Measurements from ENCODE around the gene UBFD1. TPM values are rescaled to one million over a fixed set of nuclear protein-coding genes. Genes with fewer than 3 reads are reported as not detected.
"Not testable (repeated sequence)": the region's sequence is repeated elsewhere in the genome, so short reads cannot be mapped to it uniquely, and the experiment has no call there.

UBFD1 gene
- total and polyA plus RNA-seq, 4 donors: 8.5 to 61.4 (median 31.4) TPM

DNA sequence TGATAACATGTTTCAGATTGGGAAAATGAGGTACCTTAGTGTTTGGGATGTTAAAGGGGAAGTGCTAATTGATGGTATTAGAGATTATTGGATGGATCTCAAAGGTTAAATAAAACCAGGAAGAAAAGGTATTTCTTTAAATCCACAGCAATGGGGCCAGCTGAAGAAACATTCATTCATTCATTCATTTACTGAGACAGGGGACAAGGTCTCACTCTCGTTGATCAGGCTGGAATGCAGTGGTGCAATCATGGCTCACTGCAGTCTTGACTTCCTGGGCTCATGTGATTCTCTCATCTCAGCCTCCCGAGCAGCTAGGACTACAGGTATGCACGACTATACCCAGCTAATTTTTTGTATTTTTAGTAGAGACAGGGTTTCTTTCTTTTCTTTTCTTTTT is 20.1 kb upstream of the UBFD1 start:
- no peaks in the 10 kb centered on the region for H3K4me1 ChIP-seq (ENCODE audit: control insufficient read depth in 5 of 5, insufficient read depth in 5 of 5, low read length in 5 of 5)
- peaks cover 0 to 3% (median 0%) of the 10 kb centered on the region in 4 donors for H3K9me3 ChIP-seq (ENCODE audit: control insufficient read depth in 4 of 4, insufficient read depth in 3 of 4, low read length in 3 of 4)
- no peak overlapping the region for H3K4me3 ChIP-seq
- peaks cover 10 to 30% (median 23%) of the 10 kb centered on the region in 4 donors for H3K36me3 ChIP-seq (ENCODE audit: control insufficient read depth in 4 of 4, insufficient read depth in 4 of 4, low read length in 4 of 4)
- ATAC-seq (ENCODE audit: insufficient read depth, low FRiP score): no peak
- H3K27ac ChIP-seq (ENCODE audit: low read depth in 1 of 2, low read length in 1 of 2): no peak overlapping the region
- TF ChIP-seq, protein P1, sequence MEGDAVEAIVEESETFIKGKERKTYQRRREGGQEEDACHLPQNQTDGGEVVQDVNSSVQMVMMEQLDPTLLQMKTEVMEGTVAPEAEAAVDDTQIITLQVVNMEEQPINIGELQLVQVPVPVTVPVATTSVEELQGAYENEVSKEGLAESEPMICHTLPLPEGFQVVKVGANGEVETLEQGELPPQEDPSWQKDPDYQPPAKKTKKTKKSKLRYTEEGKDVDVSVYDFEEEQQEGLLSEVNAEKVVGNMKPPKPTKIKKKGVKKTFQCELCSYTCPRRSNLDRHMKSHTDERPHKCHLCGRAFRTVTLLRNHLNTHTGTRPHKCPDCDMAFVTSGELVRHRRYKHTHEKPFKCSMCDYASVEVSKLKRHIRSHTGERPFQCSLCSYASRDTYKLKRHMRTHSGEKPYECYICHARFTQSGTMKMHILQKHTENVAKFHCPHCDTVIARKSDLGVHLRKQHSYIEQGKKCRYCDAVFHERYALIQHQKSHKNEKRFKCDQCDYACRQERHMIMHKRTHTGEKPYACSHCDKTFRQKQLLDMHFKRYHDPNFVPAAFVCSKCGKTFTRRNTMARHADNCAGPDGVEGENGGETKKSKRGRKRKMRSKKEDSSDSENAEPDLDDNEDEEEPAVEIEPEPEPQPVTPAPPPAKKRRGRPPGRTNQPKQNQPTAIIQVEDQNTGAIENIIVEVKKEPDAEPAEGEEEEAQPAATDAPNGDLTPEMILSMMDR (IDR thresholded peaks at IDR 0.05; ENCODE audit: control extremely low read depth, extremely low read depth): no peak
- 71 to 72% methylated on average over 3 of the region's 3 CpGs for WGBS, 2 donors
- no peaks in the 10 kb centered on the region for H3K27me3 ChIP-seq (ENCODE audit: control insufficient read depth in 3 of 3, insufficient read depth in 3 of 3, low read length in 2 of 3)
- DNase-seq: no peak
- H3K9ac ChIP-seq (ENCODE audit: insufficient read depth in 1 of 2, low read length in 2 of 2): no peak overlapping the region

DNA sequence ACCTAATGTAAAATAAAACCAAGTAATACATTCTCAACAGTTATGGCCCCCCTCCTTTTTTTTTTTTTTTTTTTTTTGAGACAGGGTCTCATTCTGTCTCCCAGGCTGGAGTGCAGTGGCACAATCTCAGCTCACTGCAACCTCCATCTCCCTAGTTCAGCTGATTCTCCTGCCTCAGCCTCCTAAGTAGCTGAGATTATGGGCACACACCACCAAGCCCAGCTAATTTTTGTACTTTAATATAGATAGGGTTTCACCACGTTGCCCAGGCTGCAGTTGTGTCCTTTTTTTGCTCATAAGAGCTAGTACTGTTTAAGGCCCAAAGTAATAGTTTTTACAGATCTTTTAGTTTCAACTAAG is 18.6 kb upstream of the UBFD1 start:
- Histone ChIP-seq H3K4me1 (ENCODE audit: control insufficient read depth in 5 of 5, insufficient read depth in 5 of 5, low read length in 5 of 5) (no peaks in the 10 kb centered on the region), H3K4me3 (no peak overlapping the region), H3K27me3 (ENCODE audit: control insufficient read depth in 3 of 3, insufficient read depth in 3 of 3, low read length in 2 of 3) (no peaks in the 10 kb centered on the region), H3K36me3 (ENCODE audit: control insufficient read depth in 4 of 4, insufficient read depth in 4 of 4, low read length in 4 of 4) (peaks cover 11 to 26% (median 18%) of the 10 kb centered on the region in 4 donors), H3K27ac (ENCODE audit: low read depth in 1 of 2, low read length in 1 of 2) (no peak overlapping the region), H3K9me3 (ENCODE audit: control insufficient read depth in 4 of 4, insufficient read depth in 3 of 4, low read length in 3 of 4) (peaks cover 0 to 3% (median 0%) of the 10 kb centered on the region in 4 donors), H3K9ac (ENCODE audit: insufficient read depth in 1 of 2, low read length in 2 of 2) (no peak overlapping the region)
- TF ChIP-seq, protein P1 (IDR thresholded peaks at IDR 0.05; ENCODE audit: control extremely low read depth, extremely low read depth): no peak
- WGBS, 2 donors: 96% methylated on average over 1 of the region's 1 CpG
- ATAC-seq (ENCODE audit: insufficient read depth, low FRiP score): no peak
- no peak for DNase-seq

DNA sequence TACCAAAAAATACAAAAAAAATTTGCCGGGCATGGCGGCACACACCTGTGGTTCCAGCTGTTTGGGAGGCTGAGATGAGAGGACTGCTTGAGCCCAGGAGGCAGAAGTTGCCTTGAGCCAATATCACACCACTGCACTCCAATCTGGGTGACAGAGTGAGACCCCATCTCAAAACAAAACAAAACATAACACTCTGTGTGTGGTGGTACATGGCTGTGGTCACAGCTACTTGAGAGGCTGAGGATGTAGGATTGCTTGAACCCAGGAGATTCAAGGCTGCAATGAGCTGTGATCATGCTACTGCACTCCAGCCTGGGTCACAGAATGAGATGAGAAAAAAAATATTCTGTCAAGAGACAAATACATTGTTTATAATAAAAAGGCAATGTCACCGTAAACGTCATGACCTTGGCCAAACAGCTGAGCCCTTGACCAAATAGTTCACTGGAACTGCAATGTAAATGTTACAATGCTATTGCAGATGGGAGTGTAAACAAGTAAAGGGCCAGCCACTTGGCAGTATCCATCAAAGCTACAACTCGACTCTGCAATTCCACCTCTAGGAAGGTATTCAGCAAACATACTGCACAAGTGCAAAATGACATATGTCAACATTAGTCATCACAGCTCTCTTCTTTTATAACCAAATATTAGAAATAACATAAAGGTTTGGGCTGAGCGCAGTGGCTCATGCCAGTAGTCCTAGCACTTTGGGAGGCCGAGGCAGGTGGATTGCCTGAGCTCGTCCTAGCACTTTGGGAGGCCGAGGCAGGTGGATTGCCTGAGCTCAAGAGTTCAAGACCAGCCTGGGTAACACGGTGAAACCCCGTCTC is 17.3 kb upstream of the UBFD1 start:
- H3K27ac ChIP-seq (ENCODE audit: low read depth in 1 of 2, low read length in 1 of 2): no peak overlapping the region
- H3K9ac ChIP-seq (ENCODE audit: insufficient read depth in 1 of 2, low read length in 2 of 2): no peak overlapping the region
- H3K4me1 ChIP-seq (ENCODE audit: control insufficient read depth in 5 of 5, insufficient read depth in 5 of 5, low read length in 5 of 5): no peaks in the 10 kb centered on the region
- WGBS, 2 donors: 76 to 88% methylated on average over 11 of the region's 11 CpGs
- TF ChIP-seq, protein P1 (IDR thresholded peaks at IDR 0.05; ENCODE audit: control extremely low read depth, extremely low read depth): no peak
- no peaks in the 10 kb centered on the region for H3K27me3 ChIP-seq (ENCODE audit: control insufficient read depth in 3 of 3, insufficient read depth in 3 of 3, low read length in 2 of 3)
- H3K9me3 ChIP-seq (ENCODE audit: control insufficient read depth in 4 of 4, insufficient read depth in 3 of 4, low read length in 3 of 4): no peaks in the 10 kb centered on the region
- peaks cover 7 to 24% (median 16%) of the 10 kb centered on the region in 4 donors for H3K36me3 ChIP-seq (ENCODE audit: control insufficient read depth in 4 of 4, insufficient read depth in 4 of 4, low read length in 4 of 4)
- peak in 1 of 3 donors; percentile 21 for DNase-seq
- ATAC-seq (ENCODE audit: insufficient read depth, low FRiP score): peak; percentile 55
- H3K4me3 ChIP-seq: no peak overlapping the region

DNA sequence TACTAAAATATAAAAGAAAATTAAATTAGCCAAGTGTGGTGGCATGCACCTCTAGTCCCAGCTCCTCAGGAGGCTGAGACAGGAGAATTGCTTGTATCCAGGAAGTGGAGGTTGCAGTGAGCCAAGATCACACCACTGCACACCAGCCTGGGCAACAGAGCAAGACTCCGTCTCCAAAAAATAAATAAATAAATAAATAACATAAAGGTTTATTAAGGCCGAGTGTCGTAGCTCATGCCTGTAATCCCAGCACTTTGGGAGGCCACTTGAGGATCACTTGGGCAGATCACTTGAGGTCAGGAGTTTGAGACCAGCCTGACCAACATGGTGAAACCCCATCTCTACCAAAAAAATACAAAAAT is 16.7 kb upstream of the UBFD1 start:
- not testable (repeated sequence) for H3K9me3 ChIP-seq (ENCODE audit: control insufficient read depth in 4 of 4, insufficient read depth in 3 of 4, low read length in 3 of 4); H3K27ac ChIP-seq (ENCODE audit: low read depth in 1 of 2, low read length in 1 of 2); ATAC-seq (ENCODE audit: insufficient read depth, low FRiP score); H3K4me1 ChIP-seq (ENCODE audit: control insufficient read depth in 5 of 5, insufficient read depth in 5 of 5, low read length in 5 of 5); H3K4me3 ChIP-seq; H3K27me3 ChIP-seq (ENCODE audit: control insufficient read depth in 3 of 3, insufficient read depth in 3 of 3, low read length in 2 of 3); H3K9ac ChIP-seq (ENCODE audit: insufficient read depth in 1 of 2, low read length in 2 of 2); DNase-seq
- 93 to 98% methylated on average over 3 of the region's 3 CpGs for WGBS, 2 donors
- peaks cover 10 to 27% (median 17%) of the 10 kb centered on the region in 4 donors for H3K36me3 ChIP-seq (ENCODE audit: control insufficient read depth in 4 of 4, insufficient read depth in 4 of 4, low read length in 4 of 4)

Measured in lung (tissue), 12 donors.